IMR-90 (cell line): ENCODE results near the gene TMCC1. TPM values are rescaled to one million over a fixed set of nuclear protein-coding genes. Genes with fewer than 3 reads are reported as not detected.
"Not testable (repeated sequence)": the region's sequence is repeated elsewhere in the genome, so short reads cannot be mapped to it uniquely, and the experiment has no call there.

Experiments used
- ATAC-seq: fragments of 200-7000 bp; cut with Tn5 transposase; 2 replicates; pipeline ENCODE4 v1.9.1; 2020; ENCODE audit warnings: low read depth, mild to moderate bottlenecking, moderate library complexity
- BruUV-seq: library from RNA; stranded (reverse); fragments of 400-500 nt; replicated peaks from 2 replicates; lab custom pipeline; 2021; lab: Mats Ljungman, UMichigan
- CTCF ChIA-PET: fragments of 300-600 bp; formaldehyde crosslinking; extraction: SDS; loops from one replicate; lab custom pipeline; 2021; ENCODE audit warnings: antibody characterized with exemption; lab: Yijun Ruan, JAX
- POLR2A ChIA-PET: fragments of 300-600 bp; sonication (Branson Sonifier 250); formaldehyde crosslinking; loops from one replicate; lab custom pipeline; 2022; ENCODE audit warnings: antibody characterized with exemption; ENCODE audit not compliant: unreplicated experiment; lab: Charles Lee
- DNase-seq: peaks from one replicate; pipeline ENCODE4 v3.0.0; 2013
- H2AFZ ChIP-seq: replicated peaks from 2 replicates; pipeline ENCODE3; 2013; ENCODE audit warnings: low read length, mild to moderate bottlenecking; ENCODE audit not compliant: poor library complexity
- H2AK5ac ChIP-seq: 2 replicates; pipeline ENCODE4 v1.6.1; 2013; ENCODE audit warnings: low read depth, low read length, inconsistent platforms
- H2AK9ac ChIP-seq: replicated peaks from 2 replicates; pipeline ENCODE3; 2013; ENCODE audit warnings: mild to moderate bottlenecking, low read depth, low read length, moderate library complexity; ENCODE audit not compliant: poor library complexity
- H2BK120ac ChIP-seq: 2 replicates; pipeline ENCODE4 v1.6.1; 2013; ENCODE audit warnings: low read depth, low read length, inconsistent platforms
- H2BK15ac ChIP-seq: 3 replicates; pipeline ENCODE4 v1.6.1; 2013; ENCODE audit warnings: low read depth, low read length, inconsistent platforms
- H2BK20ac ChIP-seq: 2 replicates; pipeline ENCODE4 v1.6.1; 2013; ENCODE audit warnings: low read depth, mild to moderate bottlenecking, inconsistent platforms, low read length, moderate library complexity
- H2BK5ac ChIP-seq: 2 replicates; pipeline ENCODE4 v1.6.1; 2013; ENCODE audit warnings: mild to moderate bottlenecking, low read depth, low read length, inconsistent platforms; ENCODE audit not compliant: poor library complexity, severe bottlenecking
- H3K14ac ChIP-seq: replicated peaks from 2 replicates; pipeline ENCODE4 v1.6.1; 2013; ENCODE audit warnings: low read depth, low read length, inconsistent platforms
- H3K18ac ChIP-seq: 2 replicates; pipeline ENCODE4 v1.6.1; 2013; ENCODE audit warnings: low read depth, low read length, control low read depth
- H3K23ac ChIP-seq: 2 replicates; pipeline ENCODE4 v1.6.1; 2013; ENCODE audit warnings: low read depth, low read length, inconsistent platforms
- H3K27ac ChIP-seq: 2 replicates; pipeline ENCODE4 v1.5.1; 2013; ENCODE audit warnings: mild to moderate bottlenecking, control low read depth, low read length; ENCODE audit not compliant: insufficient read depth
- H3K27me3 ChIP-seq: 2 replicates; pipeline ENCODE4 v1.6.1; 2013; ENCODE audit warnings: low read length; ENCODE audit not compliant: control insufficient read depth, insufficient read depth
- H3K36me3 ChIP-seq: 2 replicates; pipeline ENCODE4 v1.6.1; 2013; ENCODE audit warnings: low read length, mixed read lengths; ENCODE audit not compliant: control insufficient read depth, insufficient read depth
- H3K4ac ChIP-seq: 2 replicates; pipeline ENCODE4 v1.6.1; 2013; ENCODE audit warnings: low read depth, low read length, inconsistent platforms
- H3K4me1 ChIP-seq: 2 replicates; pipeline ENCODE4 v1.6.1; 2013; ENCODE audit warnings: low read length, mixed read lengths; ENCODE audit not compliant: control insufficient read depth, insufficient read depth
- H3K4me2 ChIP-seq: 2 replicates; pipeline ENCODE4 v1.6.1; 2013; ENCODE audit warnings: low read depth, mild to moderate bottlenecking, control low read depth, low read length, moderate library complexity
- H3K4me3 ChIP-seq: 2 replicates; pipeline ENCODE4 v1.5.1; 2013; ENCODE audit warnings: low read depth, mild to moderate bottlenecking, control low read depth, low read length, moderate library complexity; ENCODE audit not compliant: insufficient read depth
- H3K56ac ChIP-seq: 2 replicates; pipeline ENCODE4 v1.6.1; 2013; ENCODE audit warnings: low read length, inconsistent platforms; ENCODE audit not compliant: insufficient read depth; ENCODE audit errors: extremely low read depth
- H3K79me1 ChIP-seq, 2 experiments: 2 replicates each; pipeline ENCODE4 v1.6.1; 2013; ENCODE audit warnings: low read length in 2 of 2, inconsistent platforms in 1 of 2, low read depth in 1 of 2
- H3K9ac ChIP-seq: 2 replicates; pipeline ENCODE4 v1.6.1; 2013; ENCODE audit warnings: low read depth, low read length, control low read depth
- H3K9me1 ChIP-seq: 2 replicates; pipeline ENCODE4 v1.6.1; 2013; ENCODE audit warnings: low read length, inconsistent platforms; ENCODE audit not compliant: insufficient read depth
- H3K9me3 ChIP-seq: 2 replicates; pipeline ENCODE4 v1.6.1; 2013; ENCODE audit warnings: low read length; ENCODE audit not compliant: control insufficient read depth, insufficient read depth
- H4K20me1 ChIP-seq: 2 replicates; pipeline ENCODE4 v1.6.1; 2013; ENCODE audit warnings: low read length, inconsistent platforms; ENCODE audit not compliant: insufficient read depth
- H4K5ac ChIP-seq: 2 replicates; pipeline ENCODE4 v1.6.1; 2013; ENCODE audit warnings: mild to moderate bottlenecking, low read depth, low read length, control low read depth
- H4K8ac ChIP-seq, 2 experiments: 2 replicates each; pipeline ENCODE4 v1.6.1; 2013; ENCODE audit warnings: low read depth in 2 of 2, low read length in 2 of 2, control low read depth in 1 of 2, inconsistent platforms in 1 of 2
- H4K91ac ChIP-seq: 2 replicates; pipeline ENCODE4 v1.6.1; 2013; ENCODE audit warnings: low read depth, low read length, inconsistent platforms; ENCODE audit not compliant: insufficient read depth
- NFE2L2 ChIP-seq: fragments of 150-350 bp; IDR thresholded peaks from 2 replicates; pipeline ENCODE4 v1.6.1; 2016; ENCODE audit warnings: low read depth, mild to moderate bottlenecking, low read length
- WGBS, 2 experiments: methylation state at CpG; one replicate each; pipeline versions ENCODE4 v1.1.5 to v1.1.7; 2013; ENCODE audit warnings: missing lambda C conversion rate in 2 of 2; ENCODE audit not compliant: insufficient read length in 1 of 2; ENCODE audit errors: extremely low coverage in 2 of 2; 5-methylcytosine and 5-hydroxymethylcytosine counted together
- dilution Hi-C: fragments of 300-500 bp; cut with HindIII; formaldehyde crosslinking; loops from one replicate; pipeline ENCODE4 v1.14.3; 2018; ENCODE audit warnings: low sequenced_read_pairs; ENCODE audit not compliant: unreplicated experiment
- in situ Hi-C: fragments of 300-500 bp; cut with MboI; formaldehyde crosslinking; loops from 3 replicates; pipeline ENCODE4 v1.14.3; 2019; ENCODE audit warnings: low sequenced_read_pairs, inconsistent platforms, mixed read lengths
- intact Hi-C: fragments of 100-400 bp; cut with micrococcal nuclease; formaldehyde crosslinking; loops from 2 replicates; pipeline ENCODE4 v1.10.0; 2022
- polyA plus RNA-seq, 3 experiments: library from polyadenylated mRNA; depleted of rRNA; stranded (reverse); fragments of >200 nt; gene quantifications; 2 replicates each; pipeline ENCODE4 v1.2.3, GENCODE V29; 2012; ENCODE audit warnings: low replicate concordance in 1 of 3
- total RNA-seq: library from RNA; depleted of rRNA; stranded (reverse); fragments of >200 nt; gene quantifications from 2 replicates; pipeline ENCODE4 v1.2.3, GENCODE V29; 2012

TMCC1 gene
- total and polyA plus RNA-seq, 2 of the 4 experiments (the other 2 are of a cell fraction) = 5.0 to 7.3 TPM

DNA sequence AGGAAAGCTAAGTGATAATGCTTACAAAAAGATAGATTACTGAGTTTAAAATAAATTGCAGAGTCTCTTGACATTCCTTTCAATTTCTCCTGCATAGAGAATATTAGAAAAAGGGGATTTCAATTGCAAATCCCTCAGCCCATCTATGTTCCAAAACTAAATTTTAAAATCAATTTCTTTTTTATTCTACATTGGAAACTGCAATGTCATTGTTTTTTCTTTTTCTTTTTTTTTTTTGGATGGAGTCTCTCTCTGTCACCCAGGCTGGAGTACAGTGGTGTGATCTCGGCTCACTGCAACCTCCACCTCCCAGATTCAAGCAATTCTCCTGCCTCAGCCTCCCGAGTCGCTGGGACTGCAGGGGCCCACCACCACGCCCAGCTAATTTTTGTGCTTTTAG is 15.7 kb upstream of the TMCC1 start:
- H3K27me3 ChIP-seq, H4K91ac ChIP-seq, H2AK9ac ChIP-seq, H2AK5ac ChIP-seq, H2BK20ac ChIP-seq, H2BK5ac ChIP-seq, H3K4ac ChIP-seq, H3K4me1 ChIP-seq, H3K56ac ChIP-seq, H3K9ac ChIP-seq, H3K4me2 ChIP-seq, DNase-seq, intact Hi-C loops, CTCF ChIA-PET, H4K8ac ChIP-seq, H2AFZ ChIP-seq, in situ Hi-C loops, H2BK120ac ChIP-seq, ATAC-seq, H3K9me1 ChIP-seq, H3K14ac ChIP-seq, H3K18ac ChIP-seq, H3K27ac ChIP-seq, H3K23ac ChIP-seq, H3K4me3 ChIP-seq, H3K36me3 ChIP-seq, BruUV-seq, dilution Hi-C loops, H2BK15ac ChIP-seq, H3K79me1 ChIP-seq, POLR2A ChIA-PET, H4K5ac ChIP-seq, H4K20me1 ChIP-seq: not testable (repeated sequence)
- peaks cover 19% of the 10 kb centered on the region for H3K9me3 ChIP-seq
- 0 out of 2 replicates have a peak, but pooled peaks have one; percentile 3 for TF ChIP-seq NFE2L2
- no CpG with 5 or more reads among the region's 4 CpGs for WGBS, 2 experiments
